Measurements from ENCODE around the gene NPHP3. TPM values are rescaled to one million over a fixed set of nuclear protein-coding genes. Genes with fewer than 3 reads are reported as not detected.

The NPHP3 gene
- total and polyA plus RNA-seq, 2 donors (not counting 1 experiment from before 2014, with no cell fraction given) = 18.4 to 47.8 TPM

DNA sequence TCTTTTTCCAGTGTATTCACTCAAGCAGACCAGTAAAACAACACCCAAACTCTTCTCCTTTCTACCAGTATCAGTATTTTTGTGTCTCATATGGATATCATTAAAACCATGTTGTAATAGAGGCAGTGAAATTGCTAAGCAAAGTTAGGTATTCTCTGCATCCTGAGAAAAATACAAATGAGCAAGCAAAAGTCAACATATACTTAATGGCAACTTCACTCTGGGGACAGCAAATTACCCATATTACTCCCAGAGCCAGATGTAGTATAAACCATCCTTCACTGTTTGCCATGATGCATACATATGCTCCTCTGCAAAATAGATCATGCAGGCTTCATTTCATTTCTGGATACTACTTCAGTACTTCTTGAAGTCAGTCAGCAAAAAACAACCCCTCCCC is 40.0 kb downstream of the NPHP3 start:
- H3K27ac ChIP-seq (ENCODE audit: low read length in 2 of 2) = no peak overlapping the region
- no peak overlapping the region for H2AFZ ChIP-seq (ENCODE audit: insufficient read depth, low read depth, low read length, poor library complexity, severe bottlenecking)
- TF ChIP-seq, protein P1, sequence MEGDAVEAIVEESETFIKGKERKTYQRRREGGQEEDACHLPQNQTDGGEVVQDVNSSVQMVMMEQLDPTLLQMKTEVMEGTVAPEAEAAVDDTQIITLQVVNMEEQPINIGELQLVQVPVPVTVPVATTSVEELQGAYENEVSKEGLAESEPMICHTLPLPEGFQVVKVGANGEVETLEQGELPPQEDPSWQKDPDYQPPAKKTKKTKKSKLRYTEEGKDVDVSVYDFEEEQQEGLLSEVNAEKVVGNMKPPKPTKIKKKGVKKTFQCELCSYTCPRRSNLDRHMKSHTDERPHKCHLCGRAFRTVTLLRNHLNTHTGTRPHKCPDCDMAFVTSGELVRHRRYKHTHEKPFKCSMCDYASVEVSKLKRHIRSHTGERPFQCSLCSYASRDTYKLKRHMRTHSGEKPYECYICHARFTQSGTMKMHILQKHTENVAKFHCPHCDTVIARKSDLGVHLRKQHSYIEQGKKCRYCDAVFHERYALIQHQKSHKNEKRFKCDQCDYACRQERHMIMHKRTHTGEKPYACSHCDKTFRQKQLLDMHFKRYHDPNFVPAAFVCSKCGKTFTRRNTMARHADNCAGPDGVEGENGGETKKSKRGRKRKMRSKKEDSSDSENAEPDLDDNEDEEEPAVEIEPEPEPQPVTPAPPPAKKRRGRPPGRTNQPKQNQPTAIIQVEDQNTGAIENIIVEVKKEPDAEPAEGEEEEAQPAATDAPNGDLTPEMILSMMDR (IDR thresholded peaks at IDR 0.05) = no peak
- TF ChIP-seq EZH2 (IDR thresholded peaks at IDR 0.05; ENCODE audit: borderline replicate concordance, insufficient read depth, low read depth, low read length, poor library complexity, severe bottlenecking) = no peak
- no peaks in the 10 kb centered on the region for H3K27me3 ChIP-seq (replicated peaks in 1 of 4; ENCODE audit: control extremely low read depth in 1 of 4, control insufficient read depth in 3 of 4, insufficient read depth in 4 of 4, low read length in 3 of 4)
- no peak overlapping the region for H3K4me2 ChIP-seq (replicated peaks; ENCODE audit: low read depth, low read length, poor library complexity, severe bottlenecking)
- no peak overlapping the region for H3K4me3 ChIP-seq (ENCODE audit: control extremely low read depth in 1 of 5, extremely low read depth in 1 of 5, insufficient read depth in 1 of 5, low read depth in 2 of 5, low read length in 4 of 5)
- intact Hi-C loops (cut with micrococcal nuclease) = no loop called here
- H3K4me1 ChIP-seq (ENCODE audit: control insufficient read depth in 2 of 2, insufficient read depth in 2 of 2, low read length in 2 of 2) = no peaks in the 10 kb centered on the region
- Mint-ChIP-seq H3K4me3 (no peak overlapping the region), H3K4me1 (no peaks in the 10 kb centered on the region), H3K27ac (no peak overlapping the region), H3K27me3 (no peaks in the 10 kb centered on the region), H3K9me3 (ENCODE audit: insufficient read depth) (no peaks in the 10 kb centered on the region)
- no peaks in the 10 kb centered on the region for H3K79me2 ChIP-seq (ENCODE audit: control insufficient read depth, insufficient read depth, low read length)
- ChIA-PET CTCF (no interaction called here), POLR2A (no interaction called here)
- H3K9me3 ChIP-seq (ENCODE audit: control extremely low read depth in 1 of 3, control insufficient read depth in 2 of 3, insufficient read depth in 1 of 3, low read length in 2 of 3) = no peaks in the 10 kb centered on the region
- DNase-seq = no peak
- H4K20me1 ChIP-seq (ENCODE audit: control insufficient read depth, insufficient read depth, low read length, poor library complexity, severe bottlenecking) = no peaks in the 10 kb centered on the region
- ATAC-seq (ENCODE audit: low read depth) = no peak
- H3K9ac ChIP-seq (ENCODE audit: low read length) = no peak overlapping the region
- H3K36me3 ChIP-seq (replicated peaks in 1 of 2; ENCODE audit: control extremely low read depth in 1 of 2, control insufficient read depth in 1 of 2, extremely low read depth in 1 of 2, insufficient read depth in 2 of 2, low read length in 1 of 2) = peaks cover 4 to 28% of the 10 kb centered on the region in 2 experiments

DNA sequence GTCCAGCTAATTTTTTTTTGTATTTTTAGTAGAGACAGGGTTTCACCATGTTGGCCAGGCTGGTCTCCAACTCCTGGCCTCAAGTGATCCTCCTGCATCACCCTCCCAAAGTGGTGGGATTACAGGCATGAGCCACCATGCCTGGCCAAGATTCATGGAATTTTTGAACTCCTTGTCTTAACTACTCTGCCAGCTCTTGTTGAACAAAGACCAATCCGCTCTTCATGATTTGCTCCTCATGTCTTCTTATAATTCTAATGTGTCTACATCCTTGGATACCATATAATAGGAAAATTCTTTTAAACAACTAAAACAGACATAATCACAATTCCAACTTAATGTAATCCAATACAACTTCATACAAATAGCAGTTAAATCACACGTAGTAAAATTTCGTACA is 40.8 kb downstream of the NPHP3 start:
- no peaks in the 10 kb centered on the region for H3K79me2 ChIP-seq (ENCODE audit: control insufficient read depth, insufficient read depth, low read length)
- no CpG with 5 or more reads among the region's 3 CpGs for whole genome bisulfite sequencing (ENCODE audit: insufficient coverage)
- DNase-seq = no peak
- ChIA-PET CTCF (no interaction called here), POLR2A (no interaction called here)
- Mint-ChIP-seq H3K27ac (no peak overlapping the region), H3K27me3 (no peaks in the 10 kb centered on the region), H3K4me3 (no peak overlapping the region), H3K4me1 (no peaks in the 10 kb centered on the region), H3K9me3 (ENCODE audit: insufficient read depth) (no peaks in the 10 kb centered on the region)
- H3K36me3 ChIP-seq (replicated peaks in 1 of 2; ENCODE audit: control extremely low read depth in 1 of 2, control insufficient read depth in 1 of 2, extremely low read depth in 1 of 2, insufficient read depth in 2 of 2, low read length in 1 of 2) = peaks cover 4 to 32% of the 10 kb centered on the region in 2 experiments
- no peak overlapping the region for H3K9ac ChIP-seq (ENCODE audit: low read length)
- H3K4me3 ChIP-seq (ENCODE audit: control extremely low read depth in 1 of 5, extremely low read depth in 1 of 5, insufficient read depth in 1 of 5, low read depth in 2 of 5, low read length in 4 of 5) = no peak overlapping the region
- no peak overlapping the region for H2AFZ ChIP-seq (ENCODE audit: insufficient read depth, low read depth, low read length, poor library complexity, severe bottlenecking)
- H3K4me1 ChIP-seq (ENCODE audit: control insufficient read depth in 2 of 2, insufficient read depth in 2 of 2, low read length in 2 of 2) = no peaks in the 10 kb centered on the region
- H3K4me2 ChIP-seq (replicated peaks; ENCODE audit: low read depth, low read length, poor library complexity, severe bottlenecking) = no peak overlapping the region
- ATAC-seq (ENCODE audit: low read depth) = no peak
- no peak for TF ChIP-seq EZH2 (IDR thresholded peaks at IDR 0.05; ENCODE audit: borderline replicate concordance, insufficient read depth, low read depth, low read length, poor library complexity, severe bottlenecking)
- TF ChIP-seq, protein P1 (IDR thresholded peaks at IDR 0.05) = no peak
- no peaks in the 10 kb centered on the region for H3K27me3 ChIP-seq (replicated peaks in 1 of 4; ENCODE audit: control extremely low read depth in 1 of 4, control insufficient read depth in 3 of 4, insufficient read depth in 4 of 4, low read length in 3 of 4)
- no peaks in the 10 kb centered on the region for H4K20me1 ChIP-seq (ENCODE audit: control insufficient read depth, insufficient read depth, low read length, poor library complexity, severe bottlenecking)
- no peak overlapping the region for H3K27ac ChIP-seq (ENCODE audit: low read length in 2 of 2)
- intact Hi-C loops (cut with micrococcal nuclease) = no loop called here
- H3K9me3 ChIP-seq (ENCODE audit: control extremely low read depth in 1 of 3, control insufficient read depth in 2 of 3, insufficient read depth in 1 of 3, low read length in 2 of 3) = no peaks in the 10 kb centered on the region

All from B cell (primary cell).